GM21576 (cell line): ENCODE results near the gene CHN2.
"Not testable (repeated sequence)": the region's sequence is repeated elsewhere in the genome, so short reads cannot be mapped to it uniquely, and the experiment has no call there.

Source experiments
- ATAC-seq: cut with Tn5 transposase; IDR thresholded peaks from one replicate; pipeline ENCODE4 v1.9.1; 2021; ENCODE audit warnings: mild to moderate bottlenecking, moderate library complexity; ENCODE audit not compliant: unreplicated experiment

CHN2 gene

GRCh38 chr7:29528526-29528925 lies 334.0 kb downstream of the CHN2 start:
- not testable (repeated sequence) for ATAC-seq
